HL-60 (cell line): ENCODE data around the gene NRCAM.

Experiments
- DNase-seq, 2 experiments: peaks; one replicate each; pipeline ENCODE4 v3.0.0-alpha.2; 2010 to 2020; ENCODE audit warnings: low read depth in 1 of 2, low spot score in 1 of 2
- H3K27ac ChIP-seq: fragments of 250-450 bp; sonication (Bioruptor Pico); replicated peaks from 2 replicates; pipeline ENCODE4 v1.5.1; 2020; ENCODE audit warnings: mild to moderate bottlenecking, moderate library complexity
- H3K27me3 ChIP-seq: fragments of 250-450 bp; sonication (Bioruptor Pico); 2 replicates; pipeline ENCODE4 v1.5.1; 2021; ENCODE audit warnings: mild to moderate bottlenecking, moderate library complexity; ENCODE audit not compliant: insufficient read depth, poor library complexity, severe bottlenecking
- H3K4me3 ChIP-seq: replicated peaks from 2 replicates; pipeline ENCODE4 v1.5.1; 2011; ENCODE audit warnings: mild to moderate bottlenecking, control low read depth, low read length; ENCODE audit not compliant: insufficient read depth
- GABPA ChIP-seq: IDR thresholded peaks from 2 replicates; pipeline ENCODE4 v1.6.1; 2012; ENCODE audit warnings: low read depth
- POLR2AphosphoS5 ChIP-seq: IDR thresholded peaks from 2 replicates; pipeline ENCODE4 v1.6.1; 2012; ENCODE audit warnings: low read depth
- SPI1 ChIP-seq: IDR thresholded peaks from 2 replicates; pipeline ENCODE4 v1.6.1; 2012; ENCODE audit warnings: low read depth, mild to moderate bottlenecking, borderline replicate concordance
- TF ChIP-seq, protein P1 (sequence below): IDR thresholded peaks from 2 replicates; pipeline ENCODE4 v1.6.1; 2012; ENCODE audit warnings: low read depth; ENCODE audit not compliant: insufficient replicate concordance
- TF ChIP-seq, protein P2 (sequence below): IDR thresholded peaks from one replicate; pipeline ENCODE4 v1.5.1; 2011; ENCODE audit warnings: low read length, control low read depth, inconsistent platforms; ENCODE audit not compliant: insufficient read depth

NRCAM gene

DNA sequence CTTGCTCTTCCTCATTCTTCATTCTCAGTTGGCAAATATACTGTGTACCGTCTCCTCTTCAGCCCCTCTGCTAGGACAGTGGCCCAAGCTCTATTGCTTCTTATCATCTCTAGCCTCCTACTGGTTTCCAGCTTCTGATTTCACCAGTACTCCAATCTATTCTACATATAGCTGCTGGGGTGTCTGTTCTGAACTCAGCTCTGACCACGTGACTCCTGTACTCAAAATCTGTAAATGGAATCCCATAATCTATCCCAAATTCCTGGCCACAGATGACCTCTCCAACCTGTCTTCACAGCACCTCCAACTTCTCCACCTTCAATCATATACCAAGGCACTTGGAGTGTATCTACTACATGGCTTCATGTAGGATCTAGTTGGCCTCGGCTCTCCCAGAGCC lies 152.9 kb downstream of the NRCAM start:
- no peak for DNase-seq
- TF ChIP-seq GABPA (no peak), POLR2AphosphoS5 (no peak)
- TF ChIP-seq, protein P1, sequence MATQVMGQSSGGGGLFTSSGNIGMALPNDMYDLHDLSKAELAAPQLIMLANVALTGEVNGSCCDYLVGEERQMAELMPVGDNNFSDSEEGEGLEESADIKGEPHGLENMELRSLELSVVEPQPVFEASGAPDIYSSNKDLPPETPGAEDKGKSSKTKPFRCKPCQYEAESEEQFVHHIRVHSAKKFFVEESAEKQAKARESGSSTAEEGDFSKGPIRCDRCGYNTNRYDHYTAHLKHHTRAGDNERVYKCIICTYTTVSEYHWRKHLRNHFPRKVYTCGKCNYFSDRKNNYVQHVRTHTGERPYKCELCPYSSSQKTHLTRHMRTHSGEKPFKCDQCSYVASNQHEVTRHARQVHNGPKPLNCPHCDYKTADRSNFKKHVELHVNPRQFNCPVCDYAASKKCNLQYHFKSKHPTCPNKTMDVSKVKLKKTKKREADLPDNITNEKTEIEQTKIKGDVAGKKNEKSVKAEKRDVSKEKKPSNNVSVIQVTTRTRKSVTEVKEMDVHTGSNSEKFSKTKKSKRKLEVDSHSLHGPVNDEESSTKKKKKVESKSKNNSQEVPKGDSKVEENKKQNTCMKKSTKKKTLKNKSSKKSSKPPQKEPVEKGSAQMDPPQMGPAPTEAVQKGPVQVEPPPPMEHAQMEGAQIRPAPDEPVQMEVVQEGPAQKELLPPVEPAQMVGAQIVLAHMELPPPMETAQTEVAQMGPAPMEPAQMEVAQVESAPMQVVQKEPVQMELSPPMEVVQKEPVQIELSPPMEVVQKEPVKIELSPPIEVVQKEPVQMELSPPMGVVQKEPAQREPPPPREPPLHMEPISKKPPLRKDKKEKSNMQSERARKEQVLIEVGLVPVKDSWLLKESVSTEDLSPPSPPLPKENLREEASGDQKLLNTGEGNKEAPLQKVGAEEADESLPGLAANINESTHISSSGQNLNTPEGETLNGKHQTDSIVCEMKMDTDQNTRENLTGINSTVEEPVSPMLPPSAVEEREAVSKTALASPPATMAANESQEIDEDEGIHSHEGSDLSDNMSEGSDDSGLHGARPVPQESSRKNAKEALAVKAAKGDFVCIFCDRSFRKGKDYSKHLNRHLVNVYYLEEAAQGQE = no peak
- Histone ChIP-seq H3K27me3 (no peaks in the 10 kb centered on the region), H3K4me3 (no peak overlapping the region), H3K27ac (no peak overlapping the region)

DNA sequence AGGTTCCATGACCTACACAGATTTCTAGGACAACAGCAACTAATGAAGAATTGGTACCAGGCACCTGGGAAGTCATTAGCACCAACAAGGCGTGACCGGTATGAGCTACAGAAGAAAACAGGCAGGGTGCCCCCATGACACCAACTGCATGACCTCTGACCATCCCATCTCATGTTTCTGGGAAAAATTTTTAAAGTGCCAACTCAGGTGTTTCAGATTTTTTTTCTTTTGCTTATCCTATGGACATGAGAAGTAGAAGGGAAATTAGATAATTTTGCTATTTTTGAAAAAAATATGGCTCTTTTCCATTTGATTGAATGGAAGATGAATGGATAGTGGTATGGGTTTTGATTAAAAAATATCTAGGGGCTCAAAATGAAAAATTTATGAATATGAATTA lies 154.8 kb downstream of the NRCAM start:
- H3K27me3 ChIP-seq = no peaks in the 10 kb centered on the region
- H3K27ac ChIP-seq = no peak overlapping the region
- no peak for TF ChIP-seq GABPA
- TF ChIP-seq SPI1 = no peak
- no peak for TF ChIP-seq POLR2AphosphoS5
- TF ChIP-seq, protein P1 = no peak
- TF ChIP-seq, protein P2, sequence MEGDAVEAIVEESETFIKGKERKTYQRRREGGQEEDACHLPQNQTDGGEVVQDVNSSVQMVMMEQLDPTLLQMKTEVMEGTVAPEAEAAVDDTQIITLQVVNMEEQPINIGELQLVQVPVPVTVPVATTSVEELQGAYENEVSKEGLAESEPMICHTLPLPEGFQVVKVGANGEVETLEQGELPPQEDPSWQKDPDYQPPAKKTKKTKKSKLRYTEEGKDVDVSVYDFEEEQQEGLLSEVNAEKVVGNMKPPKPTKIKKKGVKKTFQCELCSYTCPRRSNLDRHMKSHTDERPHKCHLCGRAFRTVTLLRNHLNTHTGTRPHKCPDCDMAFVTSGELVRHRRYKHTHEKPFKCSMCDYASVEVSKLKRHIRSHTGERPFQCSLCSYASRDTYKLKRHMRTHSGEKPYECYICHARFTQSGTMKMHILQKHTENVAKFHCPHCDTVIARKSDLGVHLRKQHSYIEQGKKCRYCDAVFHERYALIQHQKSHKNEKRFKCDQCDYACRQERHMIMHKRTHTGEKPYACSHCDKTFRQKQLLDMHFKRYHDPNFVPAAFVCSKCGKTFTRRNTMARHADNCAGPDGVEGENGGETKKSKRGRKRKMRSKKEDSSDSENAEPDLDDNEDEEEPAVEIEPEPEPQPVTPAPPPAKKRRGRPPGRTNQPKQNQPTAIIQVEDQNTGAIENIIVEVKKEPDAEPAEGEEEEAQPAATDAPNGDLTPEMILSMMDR = no peak
- DNase-seq = no peak
- H3K4me3 ChIP-seq = no peak overlapping the region

DNA sequence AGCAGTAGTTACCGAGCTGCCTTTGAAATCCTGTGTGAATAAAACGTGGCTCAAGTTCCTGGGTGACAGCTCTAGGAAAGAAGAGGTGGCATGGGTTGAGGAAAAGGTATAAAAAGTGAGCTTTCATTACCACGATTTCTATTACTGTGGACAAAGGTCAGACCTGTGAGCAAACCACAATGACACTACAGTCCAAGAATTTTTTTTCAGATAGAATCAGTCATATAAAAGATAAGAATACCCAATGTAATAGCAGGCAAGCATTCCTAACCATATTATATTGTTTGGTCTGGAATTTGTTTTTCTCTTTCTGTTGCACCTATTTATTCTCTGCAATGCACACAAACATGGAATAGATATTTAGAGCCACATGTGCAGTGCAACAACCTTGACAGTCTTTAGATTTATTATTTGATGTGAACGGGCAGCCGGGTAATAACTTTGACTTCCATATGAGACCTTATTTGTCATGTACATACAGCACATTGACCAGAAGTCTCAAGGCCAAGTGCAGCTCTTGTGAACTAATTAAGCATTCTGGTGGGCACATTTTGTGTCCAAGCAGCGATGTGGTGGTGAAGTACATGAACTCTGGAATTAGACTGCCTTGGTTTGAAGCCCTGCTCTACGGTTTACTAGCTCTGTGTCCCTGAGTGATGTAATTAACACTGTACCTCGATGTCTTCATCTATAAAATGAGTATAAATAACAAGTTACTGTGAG lies 156.8 kb downstream of the NRCAM start:
- H3K27me3 ChIP-seq = no peaks in the 10 kb centered on the region
- H3K27ac ChIP-seq = no peak overlapping the region
- no peak for DNase-seq
- H3K4me3 ChIP-seq = no peak overlapping the region
- TF ChIP-seq POLR2AphosphoS5 (no peak), SPI1 (no peak)
- TF ChIP-seq, protein P1 = no peak
- TF ChIP-seq, protein P2 = no peak

DNA sequence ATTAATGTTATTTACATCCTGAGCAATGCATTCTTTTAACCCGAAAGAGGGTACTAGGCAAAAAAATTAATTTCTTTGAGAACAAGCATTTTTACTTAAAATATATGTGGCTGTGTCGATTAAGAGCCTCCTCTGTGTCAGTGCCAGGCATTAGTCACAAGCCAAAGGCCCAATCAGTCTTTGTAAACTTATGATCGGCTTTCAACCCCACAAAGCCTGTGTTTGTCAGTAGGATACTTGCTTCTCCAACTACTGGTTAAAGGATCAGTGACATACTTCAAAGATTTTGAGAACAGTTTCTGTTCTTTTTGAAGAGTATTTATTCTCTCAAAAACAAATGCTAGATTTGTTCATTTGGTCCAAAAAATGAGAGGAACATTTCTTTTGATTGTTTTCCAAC lies 159.3 kb downstream of the NRCAM start:
- Histone ChIP-seq H3K27ac (no peak overlapping the region), H3K27me3 (no peaks in the 10 kb centered on the region), H3K4me3 (no peak overlapping the region)
- no peak for DNase-seq
- TF ChIP-seq POLR2AphosphoS5 (no peak), SPI1 (no peak), GABPA (no peak)
- TF ChIP-seq, protein P1 = no peak
- TF ChIP-seq, protein P2 = no peak
